Pulmonary artery endothelial cell (primary cell): ENCODE results near the gene TSPAN9. TPM values are rescaled to one million over a fixed set of nuclear protein-coding genes. Genes with fewer than 3 reads are reported as not detected.

ENCODE experiments used
- DNase-seq: peaks from one replicate; pipeline ENCODE4 v3.0.0-alpha.2; 2011; ENCODE audit warnings: low read depth, low spot score
- total RNA-seq: library from RNA; depleted of rRNA; stranded (reverse); fragments of >200 nt; gene quantifications from 2 replicates; pipeline ENCODE4 v1.2.3, GENCODE V29; 2014

Gene TSPAN9
- total RNA-seq, 1 donor from 2014 or later: 65.0 TPM

GRCh38 chr12:3311027-3311402, 233.8 kb downstream of the TSPAN9 start:
- DNase-seq: no peak

DNA sequence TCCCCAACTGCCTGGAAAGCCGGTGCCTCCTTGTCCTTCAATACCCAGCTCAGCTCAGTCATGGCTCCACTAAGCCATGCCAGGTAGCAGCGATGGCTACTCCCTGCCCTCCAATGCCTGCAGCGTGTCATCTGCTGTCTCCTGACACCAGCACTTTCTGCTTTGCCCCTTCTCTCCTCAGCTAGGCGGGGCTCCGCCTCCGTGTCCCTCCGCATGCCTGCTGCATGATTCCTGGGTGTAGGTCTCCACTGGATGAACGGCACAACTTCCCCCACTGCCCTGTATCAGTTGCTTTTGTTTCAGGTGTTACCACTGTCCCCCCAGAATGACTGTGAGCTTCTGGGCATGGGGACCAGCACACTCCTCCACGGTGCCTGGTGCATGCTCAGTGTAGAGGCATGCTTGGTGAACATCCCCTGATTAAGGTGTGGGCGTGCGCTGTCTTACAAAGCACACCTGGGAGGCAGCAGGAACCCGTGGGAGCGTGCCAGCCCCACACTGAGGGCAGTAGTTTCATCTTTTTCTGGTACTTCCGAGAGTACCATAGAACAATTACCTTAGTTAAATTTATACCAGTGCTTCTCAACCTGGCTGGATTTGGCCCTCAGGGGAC, 234.4 kb downstream of the TSPAN9 start:
- DNase-seq: no peak

DNA sequence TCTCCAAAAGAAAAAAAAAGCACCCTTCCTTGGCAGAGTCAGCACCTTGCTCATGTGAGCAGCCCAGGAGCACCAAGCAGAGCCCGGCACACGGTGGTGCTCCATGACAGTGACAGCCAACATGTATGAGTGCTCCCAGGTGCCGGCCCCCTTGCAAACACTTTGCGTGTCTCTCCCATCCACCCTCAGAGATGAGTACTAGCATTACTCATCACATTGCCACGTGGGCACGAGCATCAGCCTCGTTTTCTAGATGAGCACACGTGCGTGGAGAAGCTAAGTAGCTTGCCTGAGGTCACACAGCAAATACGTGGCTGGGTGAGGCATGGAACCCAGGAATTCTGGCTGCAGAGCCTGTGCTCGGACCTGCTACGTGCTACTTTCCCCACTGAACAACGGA, 235.9 kb downstream of the TSPAN9 start:
- no peak for DNase-seq

DNA sequence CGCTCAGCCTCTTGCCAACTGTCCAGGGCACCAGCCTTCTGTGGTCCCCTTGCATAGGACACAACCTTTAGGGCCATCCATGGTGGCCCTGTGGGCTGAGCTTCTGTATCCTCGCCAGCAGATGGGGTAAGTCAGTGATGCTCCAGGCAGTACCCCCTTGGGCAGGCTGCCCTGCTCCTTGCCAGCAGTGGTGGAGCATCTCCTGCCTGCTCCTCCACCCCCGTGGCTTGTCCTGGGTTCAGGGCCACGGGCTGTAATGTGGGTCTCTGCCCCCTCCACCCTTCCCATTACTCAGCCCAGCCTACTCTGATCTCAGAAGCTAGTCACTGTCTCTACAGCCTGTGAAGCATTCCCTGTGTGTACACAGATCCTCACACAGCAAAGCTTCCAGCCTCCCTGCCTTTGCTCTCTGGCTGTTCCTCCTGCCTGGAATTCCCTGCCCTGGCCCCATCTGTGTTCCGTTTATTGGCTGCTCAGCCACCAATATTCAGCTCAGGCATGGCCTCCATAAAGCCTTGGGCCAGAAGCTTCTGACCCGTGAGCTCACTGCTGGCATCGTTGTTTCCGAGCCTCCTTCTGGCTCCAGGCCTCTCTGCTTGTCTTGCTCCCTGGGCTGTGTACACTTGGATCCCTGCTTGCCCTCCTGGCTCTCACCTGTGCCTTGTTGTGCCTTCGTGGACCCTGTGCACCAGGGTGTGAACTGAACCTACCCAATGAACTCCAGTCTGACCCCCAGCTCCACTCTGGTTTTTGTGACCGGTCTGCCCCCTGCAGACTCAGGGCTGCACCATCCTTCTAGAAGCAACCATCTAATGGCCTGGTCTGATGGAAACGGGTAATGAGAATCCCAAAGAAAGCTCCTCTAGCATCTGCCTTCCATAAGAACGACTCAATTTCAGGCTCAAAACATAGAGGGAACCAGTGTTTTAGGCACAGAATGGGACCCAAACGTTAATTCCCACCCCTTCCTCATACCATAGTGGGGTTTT, 236.8 kb downstream of the TSPAN9 start:
- DNase-seq: no peak

DNA sequence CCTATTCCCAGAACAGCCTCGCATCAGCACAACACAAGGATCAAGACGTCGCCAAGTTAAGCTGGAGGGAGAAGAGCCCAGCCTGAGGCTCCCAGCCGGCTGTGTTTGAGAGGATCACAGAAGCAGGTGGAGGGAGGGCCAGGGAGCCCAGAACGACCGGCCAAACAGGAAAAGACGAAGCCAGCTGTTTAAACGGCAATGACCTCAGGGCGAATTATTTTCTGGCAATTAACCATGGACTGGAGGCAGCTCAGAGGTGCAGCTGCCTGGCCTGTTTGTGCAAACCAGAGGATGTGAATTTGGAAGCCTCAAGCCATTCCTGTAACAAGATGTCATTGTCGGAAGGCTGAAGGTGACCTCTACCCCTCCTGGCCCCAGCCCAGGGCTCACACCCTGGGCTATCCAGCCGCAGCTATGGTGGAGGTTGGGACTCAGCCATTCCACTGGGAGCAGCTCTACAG, 238.1 kb downstream of the TSPAN9 start:
- DNase-seq: peak; percentile 67

- DNase-seq: no peak
Measured at GRCh38 chr12:3316776-3317480, 239.7 kb downstream of the TSPAN9 start.

DNA sequence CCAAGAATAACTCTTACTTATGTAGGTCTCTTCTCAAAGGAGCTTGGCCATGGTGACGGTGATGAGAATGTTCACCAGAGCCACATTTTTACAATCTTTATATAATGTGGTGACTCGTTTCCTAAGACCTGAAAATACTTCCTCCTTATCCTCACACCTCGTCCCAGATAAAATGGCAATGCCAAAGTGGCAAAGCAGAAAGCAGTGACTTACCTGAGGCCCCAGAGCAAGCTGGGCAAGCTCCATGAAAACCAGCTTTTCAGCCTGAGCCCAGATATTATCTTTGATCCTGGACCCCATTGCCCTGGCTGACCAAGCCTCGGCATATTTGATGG, 240.3 kb downstream of the TSPAN9 start:
- no peak for DNase-seq

GRCh38 chr12:3317841-3318501, 240.8 kb downstream of the TSPAN9 start:
- no peak for DNase-seq

DNA sequence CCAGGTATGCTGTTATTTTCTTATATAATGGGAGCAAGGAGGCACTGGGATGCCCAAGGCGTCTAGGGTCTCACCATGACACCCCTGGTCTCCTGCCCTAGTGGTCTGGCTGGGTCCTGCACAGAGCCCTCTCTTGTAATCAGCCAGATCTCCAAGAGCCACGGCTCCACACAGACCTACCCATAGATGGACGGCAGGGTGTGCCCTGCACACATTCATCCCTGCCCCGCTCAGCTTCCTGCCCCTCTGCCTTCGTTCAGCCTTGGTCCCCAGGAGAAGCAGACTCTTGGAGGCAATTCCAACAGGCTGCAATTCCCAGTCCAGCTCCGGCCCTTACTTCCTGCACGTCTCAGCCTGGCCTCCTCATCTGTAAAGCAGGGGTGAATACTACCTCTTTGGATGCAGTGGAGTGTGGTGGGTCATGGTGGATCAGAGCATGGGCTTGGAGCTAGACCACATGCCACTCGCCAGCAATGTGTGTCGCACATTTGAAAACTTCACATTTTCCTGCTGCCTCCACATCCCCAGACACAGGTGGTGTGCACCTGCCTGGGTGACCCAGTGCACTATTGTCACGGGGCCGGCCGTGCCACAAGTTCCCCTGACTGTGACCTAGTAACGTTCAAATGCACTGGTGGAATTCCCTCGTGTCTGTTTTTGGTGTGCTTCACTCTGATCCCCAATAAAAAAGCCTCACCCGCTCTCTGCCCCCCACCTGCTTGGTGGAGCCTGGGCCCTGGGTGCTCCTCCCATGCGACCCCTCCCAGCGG, 242.7 kb downstream of the TSPAN9 start:
- DNase-seq: no peak

DNA sequence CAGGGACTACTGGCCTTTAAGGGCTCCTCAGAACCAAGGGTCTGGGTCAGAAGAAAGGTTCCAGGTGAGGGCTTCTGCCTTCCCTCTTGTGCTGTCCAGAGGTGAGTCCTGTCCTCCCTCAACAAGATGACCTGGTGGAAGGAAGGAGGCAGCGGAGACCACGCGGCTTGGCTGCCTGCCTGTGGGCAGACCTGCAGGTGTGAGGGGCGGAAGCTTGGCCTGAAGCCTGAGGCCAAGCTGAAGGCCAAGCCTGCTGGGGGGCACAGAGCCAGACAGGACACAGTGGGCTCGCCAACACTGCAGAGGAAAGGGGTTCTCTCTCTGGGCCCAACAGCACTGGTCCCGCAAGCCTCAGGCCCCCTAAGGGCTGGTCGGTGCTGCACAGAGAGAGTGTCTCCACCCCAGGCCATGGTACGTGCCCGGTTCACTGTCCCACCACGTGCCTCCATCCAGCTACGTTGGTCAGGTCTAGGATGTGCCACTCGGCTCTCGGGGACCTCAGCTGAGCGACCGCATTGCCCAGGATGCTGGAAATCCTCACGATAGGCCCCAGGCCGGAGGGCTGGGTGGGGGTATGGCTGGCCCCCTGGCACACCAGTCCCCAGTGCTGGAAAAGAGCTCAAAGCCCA, 243.8 kb downstream of the TSPAN9 start:
- no peak for DNase-seq

DNA sequence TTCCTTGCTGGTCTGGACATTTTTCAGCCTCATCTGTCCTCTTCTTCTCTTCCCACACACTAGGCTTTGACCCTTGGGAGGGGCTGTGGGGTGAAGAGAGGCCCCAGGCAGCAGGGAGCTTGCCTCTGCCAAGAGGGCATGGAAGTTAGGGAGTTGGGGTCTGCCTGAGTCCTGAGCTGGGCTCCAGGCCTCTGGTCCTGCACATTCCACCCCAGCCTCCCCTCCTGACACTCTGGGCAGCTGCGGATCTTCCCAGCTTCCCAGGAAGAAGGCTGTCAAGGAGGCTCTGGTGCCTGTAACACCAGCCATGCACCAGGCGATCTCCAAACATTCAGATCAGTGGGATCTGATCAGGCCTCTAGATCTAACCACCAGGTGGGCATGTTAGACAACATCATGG, 244.7 kb downstream of the TSPAN9 start:
- no peak for DNase-seq

- no peak for DNase-seq
Measured at GRCh38 chr12:3323002-3323685, 246.0 kb downstream of the TSPAN9 start.

GRCh38 chr12:3325736-3326135, 248.6 kb downstream of the TSPAN9 start:
- no peak for DNase-seq

DNA sequence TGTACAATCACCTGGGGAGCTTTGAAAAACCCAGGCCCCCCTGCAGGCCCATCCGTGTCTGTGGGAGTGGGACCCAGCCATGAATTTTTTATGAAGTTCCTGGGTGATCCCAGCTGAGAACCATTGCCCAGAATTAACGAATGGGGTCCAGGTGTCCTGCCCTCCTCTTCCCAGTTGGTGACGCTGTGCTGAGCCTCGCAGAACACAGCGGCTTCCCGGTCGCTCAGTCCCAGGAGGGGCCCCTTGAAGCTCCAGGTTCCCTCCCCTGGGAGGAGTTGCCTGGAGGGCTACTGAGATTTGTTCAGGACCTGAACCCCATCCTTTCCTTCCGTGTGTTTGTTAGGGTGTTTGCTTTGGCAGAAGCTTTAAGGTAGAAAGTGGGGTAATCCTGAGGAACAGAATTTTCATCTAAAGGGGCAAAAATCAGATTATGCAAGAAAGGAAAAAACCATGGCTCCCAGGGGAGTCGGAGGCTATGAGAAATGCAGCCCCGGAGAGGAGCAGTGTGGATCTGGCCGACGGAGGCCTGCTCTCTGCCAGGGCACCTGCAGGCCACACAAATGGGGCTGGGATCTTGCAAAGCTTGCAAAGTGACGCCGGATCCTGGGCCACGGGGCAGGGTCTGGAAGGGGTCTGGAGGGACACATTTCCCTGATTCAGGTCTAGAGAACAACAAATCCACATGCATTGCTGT, 249.1 kb downstream of the TSPAN9 start:
- DNase-seq: no peak

GRCh38 chr12:3326850-3327780, 249.9 kb downstream of the TSPAN9 start:
- DNase-seq: no peak

- DNase-seq: no peak
Measured at GRCh38 chr12:3328081-3328480, 250.9 kb downstream of the TSPAN9 start.

GRCh38 chr12:3328571-3328970, 251.4 kb downstream of the TSPAN9 start:
- no peak for DNase-seq

GRCh38 chr12:3329361-3329760, 252.2 kb downstream of the TSPAN9 start:
- DNase-seq: no peak
